ENCODE results near the gene TIMMDC1. TPM values are rescaled to one million over a fixed set of nuclear protein-coding genes. Genes with fewer than 3 reads are reported as not detected.
"Not testable (repeated sequence)": the region's sequence is repeated elsewhere in the genome, so short reads cannot be mapped to it uniquely, and the experiment has no call there.

TIMMDC1 gene
- total RNA-seq, 1 donor from 2014 or later, result 31.1 TPM

- Histone ChIP-seq H3K4me3 (no peak overlapping the region), H3K4me1 (no peaks in the 10 kb centered on the region), H3K27me3 (no peaks in the 10 kb centered on the region), H3K9me3 (no peaks in the 10 kb centered on the region), H3K27ac (no peak overlapping the region), H3K36me3 (no peaks in the 10 kb centered on the region)
- intact Hi-C loops (cut with DNase I), result no loop called here
- no peak for TF ChIP-seq CTCF (IDR thresholded peaks at IDR 0.05)
- DNase-seq (ENCODE audit: low spot score in 2 of 2), result no peak
Measured at GRCh38 chr3:119550192-119550910, 52.0 kb downstream of the TIMMDC1 start.

- intact Hi-C loops (cut with DNase I), result no loop called here
- no peak for TF ChIP-seq CTCF (IDR thresholded peaks at IDR 0.05)
- no peaks in the 10 kb centered on the region for H3K36me3 ChIP-seq
- DNase-seq (ENCODE audit: low spot score in 2 of 2), result no peak
- no peak overlapping the region for H3K27ac ChIP-seq
- no peaks in the 10 kb centered on the region for H3K9me3 ChIP-seq
- H3K4me3 ChIP-seq, result no peak overlapping the region
- no peaks in the 10 kb centered on the region for H3K27me3 ChIP-seq
- no peaks in the 10 kb centered on the region for H3K4me1 ChIP-seq
Measured at GRCh38 chr3:119551598-119551997, 53.3 kb downstream of the TIMMDC1 start.

GRCh38 chr3:119552928-119553327 is 54.6 kb downstream of the TIMMDC1 start:
- intact Hi-C loops (cut with DNase I); H3K36me3 ChIP-seq; DNase-seq (ENCODE audit: low spot score in 2 of 2); H3K4me1 ChIP-seq; H3K4me3 ChIP-seq; H3K9me3 ChIP-seq; H3K27me3 ChIP-seq; H3K27ac ChIP-seq: not testable (repeated sequence)

GRCh38 chr3:119553823-119554415 is 55.6 kb downstream of the TIMMDC1 start:
- no peak for TF ChIP-seq CTCF (IDR thresholded peaks at IDR 0.05)
- no peaks in the 10 kb centered on the region for H3K27me3 ChIP-seq
- H3K4me1 ChIP-seq, result no peaks in the 10 kb centered on the region
- no peak overlapping the region for H3K4me3 ChIP-seq
- no peaks in the 10 kb centered on the region for H3K36me3 ChIP-seq
- no peak overlapping the region for H3K27ac ChIP-seq
- DNase-seq (ENCODE audit: low spot score in 2 of 2), result no peak
- intact Hi-C loops (cut with DNase I), result no loop called here
- no peaks in the 10 kb centered on the region for H3K9me3 ChIP-seq

- no peaks in the 10 kb centered on the region for H3K9me3 ChIP-seq
- no peaks in the 10 kb centered on the region for H3K27me3 ChIP-seq
- no peak overlapping the region for H3K4me3 ChIP-seq
- no peak overlapping the region for H3K27ac ChIP-seq
- no peaks in the 10 kb centered on the region for H3K4me1 ChIP-seq
- no peak for TF ChIP-seq CTCF (IDR thresholded peaks at IDR 0.05)
- DNase-seq (ENCODE audit: low spot score in 2 of 2), result peak in 1 of 2 donors; percentile 63
- H3K36me3 ChIP-seq, result no peaks in the 10 kb centered on the region
- intact Hi-C loops (cut with DNase I), result no loop called here
Measured at GRCh38 chr3:119555309-119555735, 57.0 kb downstream of the TIMMDC1 start.

GRCh38 chr3:119555929-119556328 is 57.6 kb downstream of the TIMMDC1 start:
- no peak overlapping the region for H3K4me3 ChIP-seq
- no peaks in the 10 kb centered on the region for H3K4me1 ChIP-seq
- intact Hi-C loops (cut with DNase I), result no loop called here
- H3K27ac ChIP-seq, result no peak overlapping the region
- H3K36me3 ChIP-seq, result no peaks in the 10 kb centered on the region
- no peak for DNase-seq (ENCODE audit: low spot score in 2 of 2)
- TF ChIP-seq CTCF (IDR thresholded peaks at IDR 0.05), result no peak
- H3K9me3 ChIP-seq, result no peaks in the 10 kb centered on the region
- no peaks in the 10 kb centered on the region for H3K27me3 ChIP-seq
